SK-N-MC (cell line): ENCODE data around the gene MAFB.

Experiments
- DNase-seq: peaks from one replicate; pipeline ENCODE4 v3.0.0-alpha.2; 2011; ENCODE audit warnings: low read depth, low spot score
- H3K27ac ChIP-seq: fragments of 200-600 bp; sonication (generic); 2 replicates; pipeline ENCODE4 v1.5.1; 2016; ENCODE audit warnings: mixed run types
- H3K36me3 ChIP-seq: fragments of 200-600 bp; sonication (generic); 2 replicates; pipeline ENCODE4 v1.6.1; 2017; ENCODE audit warnings: antibody characterized with exemption, low read length, mixed read lengths; ENCODE audit not compliant: insufficient read depth
- H3K4me3 ChIP-seq: fragments of 200-600 bp; sonication (generic); 2 replicates; pipeline ENCODE4 v1.5.1; 2016
- H3K9ac ChIP-seq: fragments of 200-600 bp; sonication (generic); 2 replicates; pipeline ENCODE4 v1.8.0; 2017; ENCODE audit warnings: mixed run types, mixed read lengths; ENCODE audit not compliant: insufficient read length
- H3K9me3 ChIP-seq: fragments of 200-600 bp; sonication (generic); 2 replicates; pipeline ENCODE4 v1.6.1; 2017; ENCODE audit warnings: low read depth, mild to moderate bottlenecking, antibody characterized with exemption, low read length, moderate library complexity, mixed read lengths
- EZH2 ChIP-seq: fragments of 200-600 bp; sonication (generic); IDR thresholded peaks from one replicate; pipeline ENCODE4 v1.6.1; 2017; ENCODE audit warnings: antibody characterized with exemption
- FOXP2 ChIP-seq: optimal IDR thresholded peaks from 2 replicates; pipeline ENCODE3; 2011; ENCODE audit warnings: mild to moderate bottlenecking, moderate library complexity; ENCODE audit not compliant: insufficient read depth; ENCODE audit errors: extremely low read length, control extremely low read depth
- POLR2AphosphoS5 ChIP-seq: IDR thresholded peaks from 2 replicates; pipeline ENCODE4 v1.6.1; 2012; ENCODE audit warnings: mild to moderate bottlenecking, low read depth, low read length, borderline replicate concordance

The MAFB gene

DNA sequence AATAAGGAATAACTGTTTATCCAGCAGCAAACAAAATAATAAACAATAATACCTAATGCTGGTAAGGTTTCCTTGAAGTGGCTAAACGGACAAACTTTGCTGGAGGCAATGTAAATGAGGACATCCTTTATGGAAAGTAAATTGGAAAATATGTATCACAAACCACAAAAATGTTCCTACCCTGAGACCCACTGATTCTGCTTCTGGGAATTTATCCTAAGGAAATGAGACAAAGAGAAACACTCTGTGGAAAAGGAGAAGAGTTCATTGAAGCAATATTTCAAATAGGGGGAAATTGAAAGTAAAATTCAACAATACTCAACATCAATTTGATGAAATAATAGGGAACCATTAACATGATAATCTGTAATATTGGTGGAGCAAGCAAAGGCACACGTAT, 37.9 kb downstream of the MAFB start:
- no peaks in the 10 kb centered on the region for H3K9me3 ChIP-seq
- peak overlapping the region; percentile 2 for H3K9ac ChIP-seq
- peak overlapping the region; percentile 51 for H3K4me3 ChIP-seq
- no peak for TF ChIP-seq EZH2
- TF ChIP-seq FOXP2: no peak
- no peak for TF ChIP-seq POLR2AphosphoS5
- DNase-seq: peak; percentile 66
- H3K27ac ChIP-seq: peak overlapping the region; percentile 78
- H3K36me3 ChIP-seq: no peaks in the 10 kb centered on the region

DNA sequence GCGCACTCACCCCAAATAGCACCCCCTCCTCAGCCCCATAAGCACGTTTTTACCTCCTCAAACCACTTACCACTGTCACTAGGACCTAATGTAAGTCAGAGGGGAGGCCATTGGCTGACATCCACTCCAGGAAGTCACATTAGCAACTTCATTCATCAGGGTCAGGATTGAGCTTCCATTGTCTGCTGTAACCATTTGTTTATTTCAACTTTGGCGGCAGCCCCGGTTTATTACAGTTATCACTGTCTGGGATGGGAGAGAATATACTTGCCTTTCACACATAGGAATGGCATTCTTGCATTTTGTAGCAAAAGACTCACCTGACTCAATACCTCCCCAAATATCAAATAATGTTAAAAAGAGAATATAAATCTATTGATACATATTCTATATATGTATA, 38.3 kb downstream of the MAFB start:
- DNase-seq: no peak
- H3K9ac ChIP-seq: no peak overlapping the region
- no peak overlapping the region for H3K27ac ChIP-seq
- no peak overlapping the region for H3K4me3 ChIP-seq
- no peaks in the 10 kb centered on the region for H3K36me3 ChIP-seq
- no peak for TF ChIP-seq POLR2AphosphoS5
- no peak for TF ChIP-seq FOXP2
- TF ChIP-seq EZH2: no peak
- no peaks in the 10 kb centered on the region for H3K9me3 ChIP-seq

DNA sequence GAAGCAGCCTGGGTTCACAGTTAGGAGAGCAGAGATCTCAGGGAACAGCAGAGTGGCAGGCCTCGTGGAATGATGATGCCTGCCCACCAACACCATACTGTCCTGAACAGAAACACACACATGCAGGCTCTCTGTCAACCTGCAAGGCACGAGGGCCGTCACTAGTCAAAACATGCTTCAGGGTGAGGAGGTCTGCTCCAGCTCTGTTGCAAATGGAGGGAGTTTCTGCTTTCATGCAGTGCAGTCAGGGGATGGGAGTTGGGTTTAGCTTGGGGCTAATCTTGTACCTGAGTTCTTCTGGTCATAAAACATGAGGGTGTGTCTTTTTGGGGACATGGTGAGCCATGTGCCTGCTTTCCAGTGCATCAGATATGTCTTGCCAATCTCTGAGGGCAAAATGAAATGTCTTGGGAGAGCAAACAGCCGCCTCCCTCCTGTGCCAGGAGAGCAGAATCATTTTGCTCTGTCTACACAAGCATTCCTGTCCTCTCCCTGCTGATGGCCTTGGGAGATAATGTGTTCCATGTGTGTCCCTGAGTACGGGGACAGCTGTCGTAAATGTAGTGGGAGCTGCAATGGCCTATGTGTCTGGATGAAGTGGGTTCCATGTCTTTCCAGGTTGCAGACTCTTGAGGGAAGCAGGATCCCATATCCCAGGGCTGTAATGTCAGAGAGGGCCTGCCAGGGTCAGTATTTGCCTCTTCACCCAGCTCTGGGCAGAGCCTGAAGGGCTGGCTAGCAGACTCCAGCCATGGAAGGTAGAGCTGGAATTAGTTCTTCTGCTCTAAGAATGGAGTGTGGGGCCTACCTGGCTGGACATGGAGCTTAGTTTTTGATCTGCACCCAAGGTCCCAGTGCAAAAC, 40.6 kb downstream of the MAFB start:
- Histone ChIP-seq H3K36me3 (no peaks in the 10 kb centered on the region), H3K4me3 (no peak overlapping the region), H3K27ac (no peak overlapping the region), H3K9ac (no peak overlapping the region), H3K9me3 (no peaks in the 10 kb centered on the region)
- TF ChIP-seq POLR2AphosphoS5: no peak
- no peak for TF ChIP-seq EZH2
- TF ChIP-seq FOXP2: no peak
- DNase-seq: no peak

DNA sequence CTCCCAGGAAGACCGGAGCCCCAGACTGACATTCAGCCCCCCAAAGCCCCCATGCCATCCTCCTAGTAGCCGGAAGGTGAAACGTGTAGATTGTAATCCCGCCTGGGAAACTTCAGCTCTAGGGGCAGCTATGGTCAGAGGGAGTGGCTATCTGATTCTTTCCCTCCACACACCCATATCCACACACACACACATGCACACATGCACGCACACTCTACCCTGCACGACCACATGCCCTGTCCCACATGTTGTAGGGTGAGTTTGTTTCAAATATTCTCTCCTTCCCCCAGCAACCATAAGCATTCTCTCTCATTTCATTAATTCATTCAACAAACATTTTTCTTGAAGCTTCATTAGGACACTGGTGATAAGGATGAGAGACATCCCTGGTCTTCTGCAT, 42.2 kb downstream of the MAFB start:
- Histone ChIP-seq H3K36me3 (no peaks in the 10 kb centered on the region), H3K9me3 (no peaks in the 10 kb centered on the region), H3K4me3 (no peak overlapping the region), H3K9ac (no peak overlapping the region), H3K27ac (no peak overlapping the region)
- TF ChIP-seq EZH2 (no peak), POLR2AphosphoS5 (no peak), FOXP2 (no peak)
- no peak for DNase-seq

DNA sequence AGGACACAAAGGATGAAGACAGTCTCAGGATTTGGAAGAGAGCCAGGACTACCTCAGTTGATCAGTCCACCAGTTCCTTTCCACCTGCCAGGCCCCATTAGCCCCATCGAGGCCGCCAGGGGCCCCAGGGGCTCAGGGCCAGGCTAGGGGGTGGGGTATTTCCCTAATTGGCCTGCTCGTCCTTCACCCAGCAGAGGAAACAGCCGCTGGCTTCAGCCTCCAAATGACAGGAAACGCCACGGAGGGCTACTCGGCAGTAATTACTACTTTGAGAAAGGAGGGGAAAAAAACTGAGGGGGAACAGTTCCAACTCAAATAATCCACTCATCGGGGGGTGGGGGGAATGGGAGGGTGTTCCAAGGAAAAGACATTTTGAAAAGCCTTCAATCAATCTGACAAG, 42.7 kb downstream of the MAFB start:
- Histone ChIP-seq H3K9me3 (no peaks in the 10 kb centered on the region), H3K4me3 (no peak overlapping the region), H3K27ac (no peak overlapping the region), H3K9ac (no peak overlapping the region), H3K36me3 (no peaks in the 10 kb centered on the region)
- no peak for DNase-seq
- no peak for TF ChIP-seq FOXP2
- no peak for TF ChIP-seq EZH2
- TF ChIP-seq POLR2AphosphoS5: no peak

- H3K36me3 ChIP-seq: no peaks in the 10 kb centered on the region
- TF ChIP-seq EZH2: no peak
- TF ChIP-seq POLR2AphosphoS5: no peak
- TF ChIP-seq FOXP2: no peak
- H3K4me3 ChIP-seq: no peak overlapping the region
- no peak overlapping the region for H3K27ac ChIP-seq
- no peaks in the 10 kb centered on the region for H3K9me3 ChIP-seq
- no peak overlapping the region for H3K9ac ChIP-seq
- DNase-seq: no peak
These were observed 44.2 kb downstream of the MAFB start for GRCh38 chr20:40644863-40645262.

GRCh38 chr20:40643891-40644290, 45.1 kb downstream of the MAFB start:
- DNase-seq: no peak
- no peak overlapping the region for H3K9ac ChIP-seq
- H3K9me3 ChIP-seq: no peaks in the 10 kb centered on the region
- TF ChIP-seq POLR2AphosphoS5: no peak
- TF ChIP-seq EZH2: no peak
- no peak for TF ChIP-seq FOXP2
- no peak overlapping the region for H3K27ac ChIP-seq
- no peaks in the 10 kb centered on the region for H3K36me3 ChIP-seq
- H3K4me3 ChIP-seq: no peak overlapping the region

GRCh38 chr20:40641809-40642208, 47.2 kb downstream of the MAFB start:
- H3K9ac ChIP-seq: no peak overlapping the region
- no peak for DNase-seq
- H3K27ac ChIP-seq: no peak overlapping the region
- no peaks in the 10 kb centered on the region for H3K9me3 ChIP-seq
- H3K36me3 ChIP-seq: no peaks in the 10 kb centered on the region
- H3K4me3 ChIP-seq: no peak overlapping the region
- TF ChIP-seq POLR2AphosphoS5 (no peak), EZH2 (no peak)

DNA sequence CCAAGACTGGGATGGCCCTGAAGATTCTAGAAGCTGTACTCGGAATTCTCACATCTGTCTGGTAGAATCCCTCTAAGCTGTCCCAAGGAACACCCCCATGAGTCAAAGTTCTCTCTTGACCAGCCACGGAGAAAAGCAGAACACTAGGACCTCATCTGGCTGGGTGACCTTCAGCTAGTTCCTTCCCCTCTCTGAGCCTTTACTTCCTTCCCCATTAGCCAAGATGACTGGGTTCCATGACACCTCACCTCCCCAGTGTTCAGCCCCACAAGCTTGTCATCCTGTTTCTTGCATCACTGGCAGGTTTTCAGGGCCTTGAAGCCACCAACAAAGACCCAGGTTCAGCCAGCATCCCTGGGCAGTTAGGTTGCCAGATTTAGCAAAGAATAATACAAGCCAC, 47.8 kb downstream of the MAFB start:
- Histone ChIP-seq H3K36me3 (no peaks in the 10 kb centered on the region), H3K27ac (no peak overlapping the region), H3K9ac (no peak overlapping the region), H3K9me3 (no peaks in the 10 kb centered on the region), H3K4me3 (no peak overlapping the region)
- TF ChIP-seq EZH2 (no peak), FOXP2 (no peak), POLR2AphosphoS5 (no peak)
- DNase-seq: no peak
